OCI-LY1 (cell line): Measurements from ENCODE around the gene CAMK4.

Experiments
- CTCF ChIP-seq: fragments of 200-600 bp; sonication (generic), shearing (Covaris generic); IDR thresholded peaks from 2 replicates; pipeline ENCODE4 v1.5.1; 2017; ENCODE audit warnings: mild to moderate bottlenecking, antibody characterized with exemption, low read length, moderate library complexity, mixed read lengths
- EZH2 ChIP-seq: fragments of 200-600 bp; sonication (generic), shearing (Covaris generic); IDR thresholded peaks from 2 replicates; pipeline ENCODE4 v1.8.0; 2017; ENCODE audit warnings: borderline replicate concordance, mixed run types, mild to moderate bottlenecking, antibody characterized with exemption, low read length, moderate library complexity, mixed read lengths

GRCh38 chr5:111512375-111513130, 288.4 kb downstream of the CAMK4 start, which contains the start of gene STARD4:
- TF ChIP-seq CTCF = no peak
- TF ChIP-seq EZH2 = no peak
